Nephron progenitor cell (in vitro differentiated cells): Measurements from ENCODE around the gene ZBTB20.

ENCODE experiments used
- DNase-seq: peaks from one replicate; pipeline ENCODE4 v3.0.0; 2021
- H3K27ac Mint-ChIP-seq: 2 replicates; pipeline ENCODE4 v1.8.0; 2021; ENCODE audit warnings: mild to moderate bottlenecking, moderate library complexity, mixed read lengths
- H3K27me3 Mint-ChIP-seq: 2 replicates; pipeline ENCODE4 v1.8.0; 2021; ENCODE audit warnings: mild to moderate bottlenecking, low read depth, mixed read lengths; ENCODE audit not compliant: poor library complexity
- H3K36me3 Mint-ChIP-seq: 2 replicates; pipeline ENCODE4 v1.8.0; 2021; ENCODE audit warnings: low read depth, mixed read lengths
- H3K4me1 Mint-ChIP-seq: 2 replicates; pipeline ENCODE4 v1.8.0; 2021; ENCODE audit warnings: mixed read lengths
- H3K4me3 Mint-ChIP-seq: 2 replicates; pipeline ENCODE4 v1.8.0; 2021; ENCODE audit warnings: mild to moderate bottlenecking, moderate library complexity, mixed read lengths
- H3K9me3 Mint-ChIP-seq: 2 replicates; pipeline ENCODE4 v1.8.0; 2021; ENCODE audit warnings: mild to moderate bottlenecking, moderate library complexity, mixed read lengths
- CTCF ChIP-seq: fragments of 200-600 bp; sonication (generic); IDR thresholded peaks from 2 replicates; pipeline ENCODE4 v1.5.0; 2021; ENCODE audit warnings: antibody characterized with exemption

ZBTB20 gene

GRCh38 chr3:114557791-114558190 is 589.3 kb downstream of the ZBTB20 start:
- Mint-ChIP-seq H3K4me3 (no peak overlapping the region), H3K27me3 (no peaks in the 10 kb centered on the region), H3K36me3 (peaks cover 6% of the 10 kb centered on the region), H3K9me3 (peaks cover 17% of the 10 kb centered on the region), H3K27ac (no peak overlapping the region), H3K4me1 (peaks cover 38% of the 10 kb centered on the region)
- DNase-seq: no peak
- no peak for TF ChIP-seq CTCF

- no peak for DNase-seq
- H3K4me3 Mint-ChIP-seq: no peak overlapping the region
- H3K4me1 Mint-ChIP-seq: peaks cover 47% of the 10 kb centered on the region
- peaks cover 7% of the 10 kb centered on the region for H3K9me3 Mint-ChIP-seq
- no peaks in the 10 kb centered on the region for H3K36me3 Mint-ChIP-seq
- no peak overlapping the region for H3K27ac Mint-ChIP-seq
- no peak for TF ChIP-seq CTCF
- no peaks in the 10 kb centered on the region for H3K27me3 Mint-ChIP-seq
Measured at GRCh38 chr3:114556657-114557213, 590.4 kb downstream of the ZBTB20 start.

- Mint-ChIP-seq H3K4me3 (no peak overlapping the region), H3K36me3 (no peaks in the 10 kb centered on the region), H3K9me3 (no peaks in the 10 kb centered on the region), H3K4me1 (peaks cover 47% of the 10 kb centered on the region), H3K27me3 (no peaks in the 10 kb centered on the region), H3K27ac (no peak overlapping the region)
- no peak for TF ChIP-seq CTCF
- no peak for DNase-seq
Measured at GRCh38 chr3:114554731-114555130, 592.4 kb downstream of the ZBTB20 start.

GRCh38 chr3:114553949-114554593 is 593.0 kb downstream of the ZBTB20 start:
- no peak for DNase-seq
- Mint-ChIP-seq H3K9me3 (no peaks in the 10 kb centered on the region), H3K27ac (no peak overlapping the region), H3K36me3 (no peaks in the 10 kb centered on the region), H3K4me3 (no peak overlapping the region), H3K4me1 (peaks cover 47% of the 10 kb centered on the region), H3K27me3 (no peaks in the 10 kb centered on the region)
- no peak for TF ChIP-seq CTCF

GRCh38 chr3:114552527-114552812 is 594.6 kb downstream of the ZBTB20 start:
- no peak overlapping the region for H3K27ac Mint-ChIP-seq
- no peaks in the 10 kb centered on the region for H3K27me3 Mint-ChIP-seq
- peaks cover 33% of the 10 kb centered on the region for H3K4me1 Mint-ChIP-seq
- no peak for DNase-seq
- TF ChIP-seq CTCF: no peak
- H3K9me3 Mint-ChIP-seq: no peaks in the 10 kb centered on the region
- H3K4me3 Mint-ChIP-seq: no peak overlapping the region
- H3K36me3 Mint-ChIP-seq: no peaks in the 10 kb centered on the region

GRCh38 chr3:114551770-114552526 is 595.1 kb downstream of the ZBTB20 start:
- Mint-ChIP-seq H3K36me3 (no peaks in the 10 kb centered on the region), H3K9me3 (no peaks in the 10 kb centered on the region), H3K4me3 (no peak overlapping the region), H3K4me1 (peaks cover 28% of the 10 kb centered on the region), H3K27ac (peak overlapping the region; percentile 39), H3K27me3 (no peaks in the 10 kb centered on the region)
- no peak for DNase-seq
- no peak for TF ChIP-seq CTCF
